T-helper 2 cell treated with Interferon-gamma antibody and Interleukin-4, amounts not matched to agents 5 μg/mL and 100 μg/mL, for 36 hours (primary cell): ENCODE measurements around the gene HTR3A.

Source experiments
- DNase-seq: peaks from one replicate; pipeline ENCODE4 v3.0.0; 2021; ENCODE audit warnings: low spot score
- H3K27ac Mint-ChIP-seq: one replicate; pipeline ENCODE4 v1.8.0; 2021; ENCODE audit warnings: mild to moderate bottlenecking, mixed read lengths
- H3K27me3 Mint-ChIP-seq: one replicate; pipeline ENCODE4 v1.8.0; 2021; ENCODE audit warnings: low read depth, mixed read lengths
- H3K36me3 Mint-ChIP-seq: one replicate; pipeline ENCODE4 v1.8.0; 2021; ENCODE audit warnings: low read depth, mixed read lengths
- H3K4me1 Mint-ChIP-seq: one replicate; pipeline ENCODE4 v1.8.0; 2021; ENCODE audit warnings: low read depth, mixed read lengths
- H3K4me3 Mint-ChIP-seq: one replicate; pipeline ENCODE4 v1.8.0; 2022; ENCODE audit warnings: mild to moderate bottlenecking, moderate library complexity, mixed read lengths
- H3K9me3 Mint-ChIP-seq: one replicate; pipeline ENCODE4 v1.8.0; 2021; ENCODE audit warnings: mixed read lengths

The HTR3A gene

GRCh38 chr11:113952588-113952987, 22.3 kb upstream of the HTR3A start:
- H3K4me1 Mint-ChIP-seq, result no peaks in the 10 kb centered on the region
- no peak overlapping the region for H3K4me3 Mint-ChIP-seq
- no peak overlapping the region for H3K27ac Mint-ChIP-seq
- H3K36me3 Mint-ChIP-seq, result no peaks in the 10 kb centered on the region
- no peaks in the 10 kb centered on the region for H3K9me3 Mint-ChIP-seq
- H3K27me3 Mint-ChIP-seq, result peaks cover 7% of the 10 kb centered on the region
- DNase-seq, result no peak

- Mint-ChIP-seq H3K4me3 (no peak overlapping the region), H3K27me3 (peaks cover 8% of the 10 kb centered on the region), H3K9me3 (no peaks in the 10 kb centered on the region), H3K36me3 (no peaks in the 10 kb centered on the region), H3K4me1 (no peaks in the 10 kb centered on the region), H3K27ac (no peak overlapping the region)
- DNase-seq, result no peak
Observed at GRCh38 chr11:113954235-113954634, 20.7 kb upstream of the HTR3A start.

- DNase-seq, result no peak
- H3K9me3 Mint-ChIP-seq, result no peaks in the 10 kb centered on the region
- H3K4me1 Mint-ChIP-seq, result no peaks in the 10 kb centered on the region
- H3K36me3 Mint-ChIP-seq, result no peaks in the 10 kb centered on the region
- H3K27me3 Mint-ChIP-seq, result peaks cover 8% of the 10 kb centered on the region
- H3K4me3 Mint-ChIP-seq, result no peak overlapping the region
- no peak overlapping the region for H3K27ac Mint-ChIP-seq
Observed at GRCh38 chr11:113956986-113957385, 17.9 kb upstream of the HTR3A start.

GRCh38 chr11:113960702-113961330, 14.1 kb upstream of the HTR3A start:
- H3K9me3 Mint-ChIP-seq, result no peaks in the 10 kb centered on the region
- no peak overlapping the region for H3K4me3 Mint-ChIP-seq
- no peak overlapping the region for H3K27ac Mint-ChIP-seq
- H3K4me1 Mint-ChIP-seq, result no peaks in the 10 kb centered on the region
- peaks cover 4% of the 10 kb centered on the region for H3K27me3 Mint-ChIP-seq
- no peaks in the 10 kb centered on the region for H3K36me3 Mint-ChIP-seq
- DNase-seq, result no peak

GRCh38 chr11:113967361-113967760, 7.5 kb upstream of the HTR3A start:
- Mint-ChIP-seq H3K36me3 (no peaks in the 10 kb centered on the region), H3K27me3 (peaks cover 2% of the 10 kb centered on the region), H3K27ac (no peak overlapping the region), H3K4me1 (no peaks in the 10 kb centered on the region), H3K9me3 (no peaks in the 10 kb centered on the region), H3K4me3 (no peak overlapping the region)
- DNase-seq, result no peak

- H3K27ac Mint-ChIP-seq, result no peak overlapping the region
- H3K36me3 Mint-ChIP-seq, result no peaks in the 10 kb centered on the region
- H3K9me3 Mint-ChIP-seq, result no peaks in the 10 kb centered on the region
- no peaks in the 10 kb centered on the region for H3K4me1 Mint-ChIP-seq
- peaks cover 4% of the 10 kb centered on the region for H3K27me3 Mint-ChIP-seq
- H3K4me3 Mint-ChIP-seq, result no peak overlapping the region
- DNase-seq, result no peak
Observed at GRCh38 chr11:113971506-113972195, 3.3 kb upstream of the HTR3A start.

GRCh38 chr11:113977071-113977490, 2.2 kb downstream of the HTR3A start:
- Mint-ChIP-seq H3K4me1 (peaks cover 3% of the 10 kb centered on the region), H3K27ac (no peak overlapping the region), H3K9me3 (no peaks in the 10 kb centered on the region), H3K4me3 (no peak overlapping the region), H3K27me3 (peaks cover 4% of the 10 kb centered on the region), H3K36me3 (no peaks in the 10 kb centered on the region)
- no peak for DNase-seq

GRCh38 chr11:113977701-113978100, 2.8 kb downstream of the HTR3A start:
- no peaks in the 10 kb centered on the region for H3K27me3 Mint-ChIP-seq
- H3K27ac Mint-ChIP-seq, result no peak overlapping the region
- peaks cover 3% of the 10 kb centered on the region for H3K4me1 Mint-ChIP-seq
- no peak for DNase-seq
- no peak overlapping the region for H3K4me3 Mint-ChIP-seq
- H3K36me3 Mint-ChIP-seq, result no peaks in the 10 kb centered on the region
- H3K9me3 Mint-ChIP-seq, result no peaks in the 10 kb centered on the region

- Mint-ChIP-seq H3K27me3 (no peaks in the 10 kb centered on the region), H3K4me1 (peaks cover 3% of the 10 kb centered on the region), H3K36me3 (no peaks in the 10 kb centered on the region), H3K27ac (no peak overlapping the region), H3K9me3 (no peaks in the 10 kb centered on the region), H3K4me3 (no peak overlapping the region)
- no peak for DNase-seq
Observed at GRCh38 chr11:113979431-113979830, 4.5 kb downstream of the HTR3A start.

- Mint-ChIP-seq H3K4me3 (no peak overlapping the region), H3K27ac (no peak overlapping the region), H3K9me3 (no peaks in the 10 kb centered on the region), H3K4me1 (peaks cover 3% of the 10 kb centered on the region), H3K36me3 (no peaks in the 10 kb centered on the region), H3K27me3 (no peaks in the 10 kb centered on the region)
- no peak for DNase-seq
Observed at GRCh38 chr11:113980785-113981184, 5.9 kb downstream of the HTR3A start.

GRCh38 chr11:113982306-113982705, 7.4 kb downstream of the HTR3A start:
- H3K9me3 Mint-ChIP-seq, result no peaks in the 10 kb centered on the region
- H3K4me3 Mint-ChIP-seq, result no peak overlapping the region
- H3K27ac Mint-ChIP-seq, result no peak overlapping the region
- no peaks in the 10 kb centered on the region for H3K36me3 Mint-ChIP-seq
- peaks cover 2% of the 10 kb centered on the region for H3K4me1 Mint-ChIP-seq
- no peak for DNase-seq
- H3K27me3 Mint-ChIP-seq, result no peaks in the 10 kb centered on the region

- Mint-ChIP-seq H3K4me1 (no peaks in the 10 kb centered on the region), H3K36me3 (no peaks in the 10 kb centered on the region), H3K9me3 (no peaks in the 10 kb centered on the region), H3K27me3 (no peaks in the 10 kb centered on the region), H3K27ac (no peak overlapping the region), H3K4me3 (no peak overlapping the region)
- no peak for DNase-seq
Observed at GRCh38 chr11:113984781-113985180, 9.9 kb downstream of the HTR3A start.

- H3K27me3 Mint-ChIP-seq, result no peaks in the 10 kb centered on the region
- no peaks in the 10 kb centered on the region for H3K36me3 Mint-ChIP-seq
- H3K9me3 Mint-ChIP-seq, result no peaks in the 10 kb centered on the region
- no peak overlapping the region for H3K4me3 Mint-ChIP-seq
- H3K27ac Mint-ChIP-seq, result no peak overlapping the region
- H3K4me1 Mint-ChIP-seq, result no peaks in the 10 kb centered on the region
- DNase-seq, result no peak
Observed at GRCh38 chr11:113985906-113986305, 11.0 kb downstream of the HTR3A start.

GRCh38 chr11:113986351-113987140, 11.6 kb downstream of the HTR3A start:
- no peaks in the 10 kb centered on the region for H3K9me3 Mint-ChIP-seq
- DNase-seq, result no peak
- no peak overlapping the region for H3K4me3 Mint-ChIP-seq
- no peaks in the 10 kb centered on the region for H3K36me3 Mint-ChIP-seq
- no peak overlapping the region for H3K27ac Mint-ChIP-seq
- H3K4me1 Mint-ChIP-seq, result no peaks in the 10 kb centered on the region
- H3K27me3 Mint-ChIP-seq, result no peaks in the 10 kb centered on the region
